Neural cell (in vitro differentiated cells): ENCODE measurements around the gene SP9. TPM values are rescaled to one million over a fixed set of nuclear protein-coding genes. Genes with fewer than 3 reads are reported as not detected.

Source experiments
- H2AFZ ChIP-seq: fragments of 200-600, 300-800 bp; sonication (generic), shearing (Covaris generic); 2 replicates; pipeline ENCODE4 v1.6.0; 2014; ENCODE audit warnings: low read depth, mild to moderate bottlenecking, antibody characterized with exemption, low read length, moderate library complexity
- H3F3A ChIP-seq: fragments of 200-600 bp; shearing (Covaris generic); 2 replicates; pipeline ENCODE4 v1.6.1; 2016; ENCODE audit warnings: mild to moderate bottlenecking, moderate library complexity, mixed read lengths, antibody characterized with exemption, low read length; ENCODE audit not compliant: insufficient read depth, poor library complexity, severe bottlenecking
- H3K27ac ChIP-seq: fragments of 200-600, 300-800 bp; sonication (generic), shearing (Covaris generic); 2 replicates; pipeline ENCODE4 v1.5.1; 2014; ENCODE audit warnings: mild to moderate bottlenecking, low read length, moderate library complexity
- H3K27me3 ChIP-seq: fragments of 300-800, 200-600 bp; sonication (generic), shearing (Covaris generic); 2 replicates; pipeline ENCODE4 v1.6.0; 2014; ENCODE audit warnings: mild to moderate bottlenecking, low read depth, low read length, moderate library complexity; ENCODE audit not compliant: insufficient read depth
- H3K36me3 ChIP-seq: fragments of 300-800, 200-600 bp; sonication (generic), shearing (Covaris generic); 2 replicates; pipeline ENCODE4 v1.5.1; 2014; ENCODE audit warnings: mild to moderate bottlenecking, antibody characterized with exemption, low read length, moderate library complexity; ENCODE audit not compliant: insufficient read depth
- H3K4me2 ChIP-seq: fragments of 300-800, 200-600 bp; sonication (generic), shearing (Covaris generic); 2 replicates; pipeline ENCODE4 v1.6.0; 2014; ENCODE audit warnings: mild to moderate bottlenecking, low read length
- H3K4me3 ChIP-seq: fragments of 300-800, 200-600 bp; sonication (generic), shearing (Covaris generic); 2 replicates; pipeline ENCODE4 v1.5.1; 2014; ENCODE audit warnings: mild to moderate bottlenecking, low read length, moderate library complexity
- H3K79me2 ChIP-seq: fragments of 200-600 bp; shearing (Covaris generic); replicated peaks from 2 replicates; pipeline ENCODE4 v1.6.0; 2014; ENCODE audit warnings: mild to moderate bottlenecking, low read length, moderate library complexity; ENCODE audit not compliant: insufficient read depth
- H3K9ac ChIP-seq: fragments of 300-800, 200-600 bp; sonication (generic), shearing (Covaris generic); 2 replicates; pipeline ENCODE4 v1.6.1; 2016; ENCODE audit warnings: mild to moderate bottlenecking, low read length, mixed read lengths
- H3K9me2 ChIP-seq: fragments of 200-600 bp; shearing (Covaris generic); 2 replicates; pipeline ENCODE4 v1.6.1; 2016; ENCODE audit warnings: mild to moderate bottlenecking, low read length, mixed read lengths; ENCODE audit not compliant: insufficient read depth
- H3K9me3 ChIP-seq: fragments of 200-600, 300-800 bp; sonication (generic), shearing (Covaris generic); 2 replicates; pipeline ENCODE4 v1.6.1; 2016; ENCODE audit warnings: mild to moderate bottlenecking, mixed run types, low read length, moderate library complexity, mixed read lengths
- H4K20me1 ChIP-seq: fragments of 200-600 bp; shearing (Covaris generic); 2 replicates; pipeline ENCODE4 v1.6.1; 2016; ENCODE audit warnings: mild to moderate bottlenecking, mixed run types; ENCODE audit not compliant: insufficient read depth
- EP300 ChIP-seq: fragments of 450-650 bp; conservative IDR thresholded peaks from 2 replicates; pipeline ENCODE4 v1.6.1; 2014; ENCODE audit warnings: antibody characterized with exemption, mild to moderate bottlenecking, moderate library complexity; ENCODE audit not compliant: poor library complexity, severe bottlenecking
- EZH2 ChIP-seq: fragments of 200-600, 300-800 bp; shearing (Covaris generic), sonication (generic); IDR thresholded peaks from 2 replicates; pipeline ENCODE4 v1.6.1; 2014; ENCODE audit warnings: antibody characterized with exemption, low read length, borderline replicate concordance, mild to moderate bottlenecking; ENCODE audit not compliant: insufficient read depth, poor library complexity, severe bottlenecking
- MXI1 ChIP-seq: fragments of 450-650 bp; conservative IDR thresholded peaks from 2 replicates; pipeline ENCODE4 v1.6.1; 2014; ENCODE audit warnings: antibody characterized with exemption, mild to moderate bottlenecking; ENCODE audit not compliant: poor library complexity, severe bottlenecking
- POLR2AphosphoS5 ChIP-seq: IDR thresholded peaks from 2 replicates; pipeline ENCODE4 v1.6.1; 2012
- RAD21 ChIP-seq: fragments of 450-650 bp; conservative IDR thresholded peaks from 2 replicates; pipeline ENCODE4 v1.6.1; 2014; ENCODE audit warnings: antibody characterized with exemption, mild to moderate bottlenecking, moderate library complexity
- SMC3 ChIP-seq: fragments of 450-650 bp; conservative IDR thresholded peaks from 2 replicates; pipeline ENCODE4 v1.6.1; 2014; ENCODE audit warnings: antibody characterized with exemption, mild to moderate bottlenecking, moderate library complexity; ENCODE audit not compliant: poor library complexity
- TAF1 ChIP-seq: IDR thresholded peaks from 2 replicates; pipeline ENCODE4 v1.6.1; 2012; ENCODE audit warnings: low read depth
- polyA plus RNA-seq: library from polyadenylated mRNA; depleted of rRNA; stranded (reverse); fragments of >200 nt; gene quantifications from 2 replicates; pipeline ENCODE4 v1.2.3, GENCODE V29; 2014
- TF ChIP-seq, protein P1 (sequence below): fragments of 450-650 bp; IDR thresholded peaks from 2 replicates; pipeline ENCODE4 v1.5.1; 2014; ENCODE audit warnings: antibody characterized with exemption, mild to moderate bottlenecking, moderate library complexity; ENCODE audit not compliant: poor library complexity, severe bottlenecking
- TF ChIP-seq, protein P2 (sequence below): IDR thresholded peaks from 2 replicates; pipeline ENCODE4 v1.6.1; 2012; ENCODE audit warnings: borderline replicate concordance

Gene SP9
- polyA plus RNA-seq, 1 donor from 2014 or later = 1.6 TPM

DNA sequence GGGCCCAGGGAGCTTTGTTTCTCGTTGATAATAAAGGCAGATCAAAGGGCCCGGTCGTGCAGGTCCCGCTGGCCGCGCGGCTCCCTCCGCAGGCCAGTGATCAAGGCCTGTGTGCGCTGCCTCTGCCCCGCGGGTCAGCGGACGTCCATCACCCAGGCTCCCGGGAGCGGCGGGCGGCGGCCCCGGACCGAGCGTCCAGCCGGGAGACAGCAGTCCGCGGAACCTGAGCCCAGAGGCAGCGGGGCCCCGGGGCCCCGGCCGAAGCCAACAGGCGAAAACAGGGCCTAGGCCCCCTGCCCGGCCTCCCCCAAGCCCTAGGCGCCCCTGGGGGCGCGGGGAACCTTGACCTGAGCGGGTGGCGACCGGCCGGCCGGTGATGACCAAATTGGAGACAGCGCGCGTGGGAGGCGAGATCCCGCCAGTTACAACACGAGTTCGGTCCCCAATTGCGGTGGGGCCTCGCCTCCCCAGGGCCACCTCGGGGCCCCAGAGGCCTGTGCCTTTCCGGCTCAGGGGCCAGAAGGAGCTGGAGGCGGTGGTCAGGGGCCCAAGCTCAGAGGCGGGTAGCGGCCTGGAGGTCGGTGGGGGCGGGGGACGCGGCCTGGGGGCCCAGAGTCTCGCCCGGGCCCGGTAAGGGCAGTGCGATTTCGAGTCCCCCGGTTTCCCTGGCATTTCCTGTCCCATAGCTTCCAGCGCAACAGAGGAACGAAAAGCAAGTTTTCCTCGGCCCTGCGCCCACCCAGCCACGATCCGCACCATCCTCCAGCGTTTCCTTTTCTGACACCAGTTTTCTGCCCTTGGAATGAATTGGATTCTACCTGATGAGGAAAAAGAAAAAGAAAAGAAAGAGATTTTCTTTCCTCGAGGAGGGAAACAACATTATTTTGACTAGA is 5.9 kb downstream of the SP9 start:
- Histone ChIP-seq H3K9ac (peak overlapping the region; percentile 45), H3K9me3 (no peaks in the 10 kb centered on the region), H3K36me3 (no peaks in the 10 kb centered on the region), H3K27me3 (peaks cover 97% of the 10 kb centered on the region), H3K79me2 (peaks cover 31% of the 10 kb centered on the region), H3K4me3 (peak overlapping the region; percentile 67), H3K9me2 (no peaks in the 10 kb centered on the region), H3K27ac (no peak overlapping the region), H2AFZ (no peak overlapping the region), H3K4me2 (no peak overlapping the region), H4K20me1 (no peaks in the 10 kb centered on the region), H3F3A (peaks cover 3% of the 10 kb centered on the region)
- peak; percentile 57 for TF ChIP-seq POLR2AphosphoS5
- TF ChIP-seq RAD21 = no peak

DNA sequence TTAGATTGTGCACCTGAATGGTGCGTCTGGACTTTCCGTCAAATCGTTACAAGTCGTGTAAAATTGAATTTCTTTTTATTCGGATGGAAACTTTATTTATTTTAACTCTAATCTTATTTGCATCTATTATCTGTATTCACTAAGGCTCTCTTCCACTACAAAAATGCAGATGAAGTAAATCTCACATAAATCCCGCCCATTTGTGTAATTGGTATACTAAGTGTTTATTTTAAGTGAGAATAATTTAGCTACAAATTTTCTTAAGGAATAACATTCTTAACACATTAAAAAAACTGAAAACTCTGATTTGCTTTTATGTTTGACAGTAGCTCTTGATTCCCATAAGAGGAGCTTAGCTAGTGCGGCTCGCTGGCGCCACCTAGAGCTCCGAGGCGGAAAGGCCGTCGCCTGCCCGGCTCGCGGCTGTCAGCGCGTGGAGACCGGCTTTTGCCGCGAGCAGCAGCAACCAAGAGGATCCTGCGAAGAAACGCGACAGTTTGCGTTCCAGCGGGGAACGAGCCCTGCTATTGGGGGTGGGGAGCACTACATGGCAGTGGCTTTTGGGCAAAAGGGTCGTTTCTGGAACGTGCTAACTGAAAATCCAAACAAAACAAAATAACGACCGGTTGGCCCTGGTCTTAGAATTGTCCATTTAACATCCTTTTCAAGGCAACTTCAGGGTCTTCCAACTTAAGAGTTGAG is 6.7 kb downstream of the SP9 start:
- peak; percentile 95 for TF ChIP-seq SMC3
- peak; percentile 56 for TF ChIP-seq MXI1
- peak; percentile 98 for TF ChIP-seq RAD21
- TF ChIP-seq TAF1 = no peak
- no peak for TF ChIP-seq EP300
- no peak for TF ChIP-seq EZH2
- TF ChIP-seq, protein P1, sequence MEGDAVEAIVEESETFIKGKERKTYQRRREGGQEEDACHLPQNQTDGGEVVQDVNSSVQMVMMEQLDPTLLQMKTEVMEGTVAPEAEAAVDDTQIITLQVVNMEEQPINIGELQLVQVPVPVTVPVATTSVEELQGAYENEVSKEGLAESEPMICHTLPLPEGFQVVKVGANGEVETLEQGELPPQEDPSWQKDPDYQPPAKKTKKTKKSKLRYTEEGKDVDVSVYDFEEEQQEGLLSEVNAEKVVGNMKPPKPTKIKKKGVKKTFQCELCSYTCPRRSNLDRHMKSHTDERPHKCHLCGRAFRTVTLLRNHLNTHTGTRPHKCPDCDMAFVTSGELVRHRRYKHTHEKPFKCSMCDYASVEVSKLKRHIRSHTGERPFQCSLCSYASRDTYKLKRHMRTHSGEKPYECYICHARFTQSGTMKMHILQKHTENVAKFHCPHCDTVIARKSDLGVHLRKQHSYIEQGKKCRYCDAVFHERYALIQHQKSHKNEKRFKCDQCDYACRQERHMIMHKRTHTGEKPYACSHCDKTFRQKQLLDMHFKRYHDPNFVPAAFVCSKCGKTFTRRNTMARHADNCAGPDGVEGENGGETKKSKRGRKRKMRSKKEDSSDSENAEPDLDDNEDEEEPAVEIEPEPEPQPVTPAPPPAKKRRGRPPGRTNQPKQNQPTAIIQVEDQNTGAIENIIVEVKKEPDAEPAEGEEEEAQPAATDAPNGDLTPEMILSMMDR = peak; percentile 97
- TF ChIP-seq, protein P2, sequence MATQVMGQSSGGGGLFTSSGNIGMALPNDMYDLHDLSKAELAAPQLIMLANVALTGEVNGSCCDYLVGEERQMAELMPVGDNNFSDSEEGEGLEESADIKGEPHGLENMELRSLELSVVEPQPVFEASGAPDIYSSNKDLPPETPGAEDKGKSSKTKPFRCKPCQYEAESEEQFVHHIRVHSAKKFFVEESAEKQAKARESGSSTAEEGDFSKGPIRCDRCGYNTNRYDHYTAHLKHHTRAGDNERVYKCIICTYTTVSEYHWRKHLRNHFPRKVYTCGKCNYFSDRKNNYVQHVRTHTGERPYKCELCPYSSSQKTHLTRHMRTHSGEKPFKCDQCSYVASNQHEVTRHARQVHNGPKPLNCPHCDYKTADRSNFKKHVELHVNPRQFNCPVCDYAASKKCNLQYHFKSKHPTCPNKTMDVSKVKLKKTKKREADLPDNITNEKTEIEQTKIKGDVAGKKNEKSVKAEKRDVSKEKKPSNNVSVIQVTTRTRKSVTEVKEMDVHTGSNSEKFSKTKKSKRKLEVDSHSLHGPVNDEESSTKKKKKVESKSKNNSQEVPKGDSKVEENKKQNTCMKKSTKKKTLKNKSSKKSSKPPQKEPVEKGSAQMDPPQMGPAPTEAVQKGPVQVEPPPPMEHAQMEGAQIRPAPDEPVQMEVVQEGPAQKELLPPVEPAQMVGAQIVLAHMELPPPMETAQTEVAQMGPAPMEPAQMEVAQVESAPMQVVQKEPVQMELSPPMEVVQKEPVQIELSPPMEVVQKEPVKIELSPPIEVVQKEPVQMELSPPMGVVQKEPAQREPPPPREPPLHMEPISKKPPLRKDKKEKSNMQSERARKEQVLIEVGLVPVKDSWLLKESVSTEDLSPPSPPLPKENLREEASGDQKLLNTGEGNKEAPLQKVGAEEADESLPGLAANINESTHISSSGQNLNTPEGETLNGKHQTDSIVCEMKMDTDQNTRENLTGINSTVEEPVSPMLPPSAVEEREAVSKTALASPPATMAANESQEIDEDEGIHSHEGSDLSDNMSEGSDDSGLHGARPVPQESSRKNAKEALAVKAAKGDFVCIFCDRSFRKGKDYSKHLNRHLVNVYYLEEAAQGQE = no peak
- peak; percentile 48 for TF ChIP-seq POLR2AphosphoS5
- Histone ChIP-seq H3K4me3 (peak overlapping the region; percentile 30), H3K27me3 (peaks cover 92% of the 10 kb centered on the region), H3K36me3 (no peaks in the 10 kb centered on the region), H3K9me2 (no peaks in the 10 kb centered on the region), H4K20me1 (no peaks in the 10 kb centered on the region), H3K9ac (no peak overlapping the region), H3F3A (peaks cover 3% of the 10 kb centered on the region), H3K9me3 (no peaks in the 10 kb centered on the region), H3K4me2 (no peak overlapping the region), H3K79me2 (peaks cover 30% of the 10 kb centered on the region), H2AFZ (no peak overlapping the region), H3K27ac (no peak overlapping the region)
